Ishikawa (cell line): ENCODE results near the gene STMN3.

Experiments
- CEBPB ChIP-seq: IDR thresholded peaks from 2 replicates; pipeline ENCODE4 v1.6.1; 2012
- CREB1 ChIP-seq: IDR thresholded peaks from 2 replicates; pipeline ENCODE4 v1.6.1; 2012; ENCODE audit warnings: low read depth
- EGR1 ChIP-seq: IDR thresholded peaks from 2 replicates; pipeline ENCODE4 v1.6.1; 2012
- EP300 ChIP-seq: IDR thresholded peaks from 2 replicates; pipeline ENCODE4 v1.6.1; 2012; ENCODE audit warnings: borderline replicate concordance
- FOXM1 ChIP-seq: IDR thresholded peaks from 2 replicates; pipeline ENCODE4 v1.6.1; 2012; ENCODE audit warnings: low read depth, borderline replicate concordance
- MAX ChIP-seq: IDR thresholded peaks from 2 replicates; pipeline ENCODE4 v1.6.1; 2012
- NFIC ChIP-seq: IDR thresholded peaks from 2 replicates; pipeline ENCODE4 v1.6.1; 2012
- RAD21 ChIP-seq: IDR thresholded peaks from 2 replicates; pipeline ENCODE4 v1.6.1; 2012; ENCODE audit warnings: low read depth
- REST ChIP-seq: IDR thresholded peaks from 2 replicates; pipeline ENCODE4 v1.6.1; 2012; ENCODE audit warnings: low read depth, mild to moderate bottlenecking
- TAF1 ChIP-seq: IDR thresholded peaks from 2 replicates; pipeline ENCODE4 v1.6.1; 2012; ENCODE audit warnings: low read depth, mild to moderate bottlenecking
- TCF12 ChIP-seq: IDR thresholded peaks from 2 replicates; pipeline ENCODE4 v1.6.1; 2012; ENCODE audit warnings: low read depth
- TEAD4 ChIP-seq: IDR thresholded peaks from 2 replicates; pipeline ENCODE4 v1.6.1; 2012
- USF1 ChIP-seq: IDR thresholded peaks from 2 replicates; pipeline ENCODE4 v1.6.1; 2012
- YY1 ChIP-seq: IDR thresholded peaks from 2 replicates; pipeline ENCODE4 v1.6.1; 2012; ENCODE audit warnings: low read depth
- ZBTB7A ChIP-seq: IDR thresholded peaks from 2 replicates; pipeline ENCODE4 v1.6.1; 2012; ENCODE audit warnings: low read depth

Gene STMN3

GRCh38 chr20:63660622-63661021, 7.4 kb upstream of the STMN3 start:
- TF ChIP-seq FOXM1 (no peak), CEBPB (no peak), TCF12 (no peak), ZBTB7A (no peak), RAD21 (no peak), CREB1 (no peak), REST (no peak), YY1 (no peak), USF1 (no peak)

GRCh38 chr20:63659370-63659769, 6.1 kb upstream of the STMN3 start:
- TF ChIP-seq REST = no peak
- no peak for TF ChIP-seq TCF12
- no peak for TF ChIP-seq MAX
- no peak for TF ChIP-seq EGR1
- no peak for TF ChIP-seq CREB1
- TF ChIP-seq TAF1 = no peak
- no peak for TF ChIP-seq ZBTB7A

- no peak for TF ChIP-seq MAX
- TF ChIP-seq EGR1 = no peak
- TF ChIP-seq TCF12 = no peak
- TF ChIP-seq FOXM1 = no peak
- peak; percentile 69; the same call in 1 of the 2 replicates for TF ChIP-seq ZBTB7A
- no peak for TF ChIP-seq YY1
- TF ChIP-seq CEBPB = no peak
Measured at GRCh38 chr20:63658749-63659187, 5.5 kb upstream of the STMN3 start.

- TF ChIP-seq FOXM1 (no peak), EGR1 (no peak), TEAD4 (no peak), TCF12 (peak; percentile 66; the same call in 1 of the 2 replicates), MAX (peak; percentile 40), YY1 (peak; percentile 21), NFIC (no peak), CEBPB (no peak), EP300 (peak; percentile 6; the same call in 1 of the 2 replicates), ZBTB7A (no peak), RAD21 (no peak), CREB1 (0 out of 2 replicates have a peak, but pooled peaks have one; percentile 6), TAF1 (peak; percentile 93), USF1 (peak; percentile 69), REST (0 out of 2 replicates have a peak, but pooled peaks have one; percentile 20)
Measured at GRCh38 chr20:63657937-63658748, 4.9 kb upstream of the STMN3 start, which contains the start of gene RTEL1. TSS of gene RTEL1 (plus strand) at chr20:63658312. CDS start at chr20:63659403, 1,091 bp downstream.
